Measurements from ENCODE around the gene FLG. TPM values are rescaled to one million over a fixed set of nuclear protein-coding genes. Genes with fewer than 3 reads are reported as not detected.

The FLG gene
- 1.5 TPM for total RNA-seq

GRCh38 chr1:152325111-152325510 is at the start of gene FLG:
Gene FLG, minus strand, starts transcription at chr1:152325239. Its CDS starts 9,783 bp downstream, at chr1:152315456.
- no peak for TF ChIP-seq POLR2A (IDR thresholded peaks at IDR 0.05)
- no peak for TF ChIP-seq POLR2AphosphoS5 (IDR thresholded peaks at IDR 0.05; ENCODE audit: insufficient read depth in 1 of 2, low read depth in 1 of 2)
- TF ChIP-seq CTCF (IDR thresholded peaks at IDR 0.05), result no peak
- no peaks in the 10 kb centered on the region for H3K27me3 ChIP-seq
- no peaks in the 10 kb centered on the region for H3K36me3 ChIP-seq
- H3K4me1 ChIP-seq, result no peaks in the 10 kb centered on the region
- no peaks in the 10 kb centered on the region for H3K9me3 ChIP-seq
- DNase-seq (ENCODE audit: extremely low spot score in 2 of 2), result no peak
- no peak within 1 kb of the TSS for H3K27ac ChIP-seq
- intact Hi-C loops (cut with DNase I), result no loop called here
- H3K4me3 ChIP-seq, result no peak within 1 kb of the TSS

DNA sequence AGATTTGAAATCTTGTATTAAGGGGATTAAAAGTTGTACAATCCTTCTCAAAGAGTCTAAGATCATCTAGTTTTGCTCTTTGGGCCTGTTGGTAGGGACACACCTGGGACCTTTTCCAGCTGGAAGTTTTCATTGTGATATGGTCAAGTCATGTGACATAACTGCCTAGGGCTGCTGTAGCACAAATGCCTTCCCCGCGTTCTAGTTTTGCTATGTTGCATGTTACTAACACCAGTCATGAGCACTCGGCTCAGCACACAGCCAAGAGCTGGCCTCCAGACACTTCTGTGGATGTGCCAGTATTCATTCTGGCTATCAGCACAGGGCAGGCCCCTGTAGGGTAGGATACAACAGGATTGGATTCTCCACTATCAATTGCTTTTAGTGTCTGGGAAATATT is 49.4 kb upstream of the FLG start:
- Histone ChIP-seq H3K9me3 (no peaks in the 10 kb centered on the region), H3K4me1 (no peaks in the 10 kb centered on the region), H3K27me3 (no peaks in the 10 kb centered on the region), H3K27ac (no peak overlapping the region), H3K4me3 (no peak overlapping the region), H3K36me3 (no peaks in the 10 kb centered on the region)
- TF ChIP-seq POLR2A (IDR thresholded peaks at IDR 0.05) (no peak), POLR2AphosphoS5 (IDR thresholded peaks at IDR 0.05; ENCODE audit: insufficient read depth in 1 of 2, low read depth in 1 of 2) (no peak), CTCF (IDR thresholded peaks at IDR 0.05) (no peak)
- intact Hi-C loops (cut with DNase I), result no loop called here
- no peak for DNase-seq (ENCODE audit: extremely low spot score in 2 of 2)

DNA sequence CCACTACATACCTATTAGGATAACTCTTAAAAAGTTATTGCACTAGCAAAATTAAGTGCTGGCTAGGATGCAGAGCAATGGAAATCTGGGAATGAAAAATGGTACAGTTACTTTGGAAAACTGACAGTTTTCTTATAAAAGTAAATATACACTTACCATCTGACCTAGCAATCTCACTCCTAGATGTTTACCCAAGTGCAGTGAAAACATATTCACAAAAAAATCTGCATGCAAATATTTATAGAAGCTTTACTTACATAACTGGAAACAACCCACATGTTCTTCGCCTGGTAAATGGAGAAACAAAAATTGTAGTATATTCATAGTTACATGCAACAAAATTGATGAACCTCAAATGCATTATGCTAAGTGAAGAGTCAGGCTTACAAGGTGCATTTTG is 47.6 kb upstream of the FLG start:
- H3K4me3 ChIP-seq, result no peak overlapping the region
- H3K27ac ChIP-seq, result no peak overlapping the region
- no peaks in the 10 kb centered on the region for H3K9me3 ChIP-seq
- TF ChIP-seq POLR2A (IDR thresholded peaks at IDR 0.05) (no peak), CTCF (IDR thresholded peaks at IDR 0.05) (no peak), POLR2AphosphoS5 (IDR thresholded peaks at IDR 0.05; ENCODE audit: insufficient read depth in 1 of 2, low read depth in 1 of 2) (no peak)
- intact Hi-C loops (cut with DNase I), result no loop called here
- no peaks in the 10 kb centered on the region for H3K27me3 ChIP-seq
- no peaks in the 10 kb centered on the region for H3K36me3 ChIP-seq
- no peak for DNase-seq (ENCODE audit: extremely low spot score in 2 of 2)
- no peaks in the 10 kb centered on the region for H3K4me1 ChIP-seq

- Histone ChIP-seq H3K36me3 (no peaks in the 10 kb centered on the region), H3K9me3 (no peaks in the 10 kb centered on the region), H3K27ac (no peak overlapping the region), H3K27me3 (no peaks in the 10 kb centered on the region), H3K4me3 (no peak overlapping the region), H3K4me1 (no peaks in the 10 kb centered on the region)
- TF ChIP-seq POLR2A (IDR thresholded peaks at IDR 0.05) (no peak), POLR2AphosphoS5 (IDR thresholded peaks at IDR 0.05; ENCODE audit: insufficient read depth in 1 of 2, low read depth in 1 of 2) (peak in 1 of 2 donors; percentile 79)
- no peak for DNase-seq (ENCODE audit: extremely low spot score in 2 of 2)
- intact Hi-C loops (cut with DNase I), result no loop called here
These were observed 42.4 kb upstream of the FLG start for GRCh38 chr1:152367436-152367835.

GRCh38 chr1:152359906-152360305 is 34.9 kb upstream of the FLG start, which contains the start of gene FLG2:
Gene FLG2, minus strand, starts transcription at chr1:152360006. Its CDS starts 1,122 bp downstream, at chr1:152358884.
- Histone ChIP-seq H3K27me3 (no peaks in the 10 kb centered on the region), H3K36me3 (no peaks in the 10 kb centered on the region), H3K4me1 (no peaks in the 10 kb centered on the region), H3K27ac (no peak within 1 kb of the TSS), H3K9me3 (no peaks in the 10 kb centered on the region), H3K4me3 (no peak within 1 kb of the TSS)
- intact Hi-C loops (cut with DNase I), result no loop called here
- DNase-seq (ENCODE audit: extremely low spot score in 2 of 2), result no peak
- TF ChIP-seq CTCF (IDR thresholded peaks at IDR 0.05) (no peak), POLR2A (IDR thresholded peaks at IDR 0.05) (no peak), POLR2AphosphoS5 (IDR thresholded peaks at IDR 0.05; ENCODE audit: insufficient read depth in 1 of 2, low read depth in 1 of 2) (no peak)

Measured in vagina (tissue), 2 donors.